Right lobe of liver (tissue), 6 donors: ENCODE results near the gene ZNF473. TPM values are rescaled to one million over a fixed set of nuclear protein-coding genes. Genes with fewer than 3 reads are reported as not detected.
"Not testable (repeated sequence)": the region's sequence is repeated elsewhere in the genome, so short reads cannot be mapped to it uniquely, and the experiment has no call there.

Source experiments
- ATAC-seq, 4 donors: fragments of 200-7000 bp; cut with Tn5 transposase; one replicate each; pipeline ENCODE4 v1.9.1; 2020; ENCODE audit warnings: mild to moderate bottlenecking in 4 of 4, moderate library complexity in 4 of 4
- DNase-seq, 3 donors: peaks; one replicate each; pipeline ENCODE4 v3.0.0-alpha.2; 2020
- H3K27ac ChIP-seq, 3 donors: fragments of 200-600 bp; one replicate each; pipeline ENCODE4 v1.8.0; 2022
- H3K27me3 ChIP-seq, 2 donors: fragments of 200-600 bp; one replicate each; pipeline ENCODE4 v1.8.0; 2022
- H3K36me3 ChIP-seq, 4 donors: fragments of 200-600 bp; sonication (generic) in 1 of 4; one replicate each; pipeline versions ENCODE4 v1.5.1 to v1.8.0; 2017 to 2022; ENCODE audit warnings: control low read depth in 1 of 4
- H3K4me1 ChIP-seq, 4 donors: fragments of 200-600 bp; sonication (generic) in 1 of 4; one replicate each; pipeline versions ENCODE4 v1.5.1 to v1.8.0; 2017 to 2022; ENCODE audit warnings: control low read depth in 1 of 4
- H3K4me3 ChIP-seq, 3 donors: fragments of 200-600 bp; one replicate each; pipeline ENCODE4 v1.8.0; 2022
- H3K9me3 ChIP-seq, 4 donors: fragments of 200-600 bp; sonication (generic) in 1 of 4; one replicate each; pipeline versions ENCODE4 v1.5.1 to v1.8.0; 2017 to 2022; ENCODE audit warnings: control low read depth in 1 of 4
- CTCF ChIP-seq, 4 donors: fragments of 200-600 bp in 3 of 4; fragments of 450-650 bp in 1 of 4; IDR thresholded peaks; one replicate each; pipeline versions ENCODE4 v1.5.1 to v1.8.0; 2016 to 2022; ENCODE audit warnings: antibody characterized with exemption in 4 of 4, mild to moderate bottlenecking in 2 of 4
- POLR2A ChIP-seq: fragments of 450-650 bp; IDR thresholded peaks from one replicate; pipeline ENCODE4 v1.6.1; 2017; ENCODE audit warnings: antibody characterized with exemption, mild to moderate bottlenecking
- WGBS: methylation state at CpG from one replicate; pipeline ENCODE4 v1.1.6; 2018; ENCODE audit warnings: low coverage, low lambda C conversion rate; ENCODE audit not compliant: insufficient coverage; ENCODE audit errors: missing lambda C conversion rate; 5-methylcytosine and 5-hydroxymethylcytosine counted together
- intact Hi-C, 2 donors: fragments of 100-400 bp; cut with DNase I; formaldehyde crosslinking; loops; one replicate each; pipeline versions ENCODE4 v1.11.2 to v1.14.1; 2022
- total RNA-seq, 6 experiments: library from RNA; depleted of rRNA in 2 of 6; stranded (reverse); fragments of >200 nt in 2 of 6; fragmentation: NEBNext Ultra II Directional in 3 of 6; extraction: Animal tissue kit (Norgen Biotek cat#: 25700) in 3 of 6; gene quantifications; one replicate each; pipeline versions ENCODE4 v1.1.0 to v1.2.4, GENCODE V29; 2016 to 2023
- donor health status: DM: no; HTN: yes; CAD: no.
- donor health status: DM: no; HTN: no; CAD: no.
- donor health status: DM: no; HTN: no; CAD: no.
- donor health status: DM: no; HTN: yes; CAD: no.
- donor health status: DM: no; HTN: yes; CAD: no.

Gene ZNF473
- total RNA-seq, 6 experiments from 2014 or later = 3.1 to 6.0 (median 3.6) TPM

- TF ChIP-seq CTCF (IDR thresholded peaks at IDR 0.05) (no peak), POLR2A (no peak)
- DNase-seq = no peak
- intact Hi-C loops = no loop called here
- WGBS = 76% methylated on average over 4 of the region's 6 CpGs
- H3K4me1 ChIP-seq = no peaks in the 10 kb centered on the region
- no peaks in the 10 kb centered on the region for H3K36me3 ChIP-seq
- H3K27ac ChIP-seq = no peak overlapping the region
- no peaks in the 10 kb centered on the region for H3K27me3 ChIP-seq
- no peak overlapping the region for H3K4me3 ChIP-seq
- H3K9me3 ChIP-seq = peaks cover 0 to 21% (median 3%) of the 10 kb centered on the region in 4 donors
- ATAC-seq = no peak
Measured at GRCh38 chr19:50059045-50059444, 33.2 kb downstream of the ZNF473 start.

DNA sequence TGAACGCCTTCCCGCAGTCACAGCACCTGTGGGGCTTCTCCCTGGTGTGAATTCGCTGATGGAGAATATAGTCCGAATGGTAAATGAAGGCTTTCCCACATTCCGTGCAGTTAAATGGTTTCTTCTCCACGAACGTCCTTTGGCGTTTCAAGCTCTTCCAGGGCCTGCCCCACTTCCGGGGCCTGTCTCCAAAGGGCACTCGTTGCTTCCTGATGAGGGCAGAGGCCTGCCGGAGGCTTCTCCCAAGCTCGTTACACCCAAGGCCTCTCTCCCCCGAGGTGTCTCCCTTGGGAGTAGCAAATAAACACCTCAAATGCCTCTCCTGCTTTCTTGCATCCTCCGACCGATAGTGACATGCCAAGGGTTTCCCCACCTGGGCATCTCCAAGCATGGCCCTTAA is 34.3 kb downstream of the ZNF473 start:
- Histone ChIP-seq H3K4me3 (no peak overlapping the region), H3K36me3 (no peaks in the 10 kb centered on the region), H3K27ac (no peak overlapping the region), H3K27me3 (no peaks in the 10 kb centered on the region), H3K9me3 (peaks cover 0 to 21% (median 3%) of the 10 kb centered on the region in 4 donors), H3K4me1 (no peaks in the 10 kb centered on the region)
- WGBS = 64% methylated on average over 7 of the region's 15 CpGs
- no peak for TF ChIP-seq CTCF (IDR thresholded peaks at IDR 0.05)
- TF ChIP-seq POLR2A = no peak
- DNase-seq (no peak), ATAC-seq (no peak)
- intact Hi-C loops = no loop called here

DNA sequence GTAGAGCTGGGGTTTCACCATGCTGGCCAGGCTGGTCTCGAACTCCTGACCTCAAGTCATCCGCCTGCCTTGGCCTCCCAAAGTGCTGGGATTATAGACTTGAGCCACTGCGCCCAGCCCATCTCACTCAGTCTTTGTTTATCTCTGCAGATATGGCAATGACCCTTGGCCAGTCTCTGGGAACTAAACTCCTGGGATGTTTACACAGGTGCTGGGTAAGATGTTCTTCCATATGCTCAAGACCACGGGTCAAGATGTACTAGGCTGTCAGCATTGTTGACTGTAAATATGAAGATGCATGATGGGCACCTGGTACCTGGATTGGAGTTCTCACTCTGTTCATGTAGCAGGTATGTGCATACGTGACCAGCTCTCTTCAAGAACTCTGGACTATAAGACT is 35.8 kb downstream of the ZNF473 start:
- TF ChIP-seq POLR2A (no peak), CTCF (IDR thresholded peaks at IDR 0.05) (no peak)
- Histone ChIP-seq H3K27ac (no peak overlapping the region), H3K36me3 (no peaks in the 10 kb centered on the region), H3K9me3 (peaks cover 0 to 21% (median 3%) of the 10 kb centered on the region in 4 donors), H3K4me3 (no peak overlapping the region), H3K27me3 (no peaks in the 10 kb centered on the region), H3K4me1 (no peaks in the 10 kb centered on the region)
- intact Hi-C loops = no loop called here
- DNase-seq (no peak), ATAC-seq (no peak)
- 62% methylated on average over 4 of the region's 5 CpGs for WGBS

GRCh38 chr19:50065938-50066337 is 40.1 kb downstream of the ZNF473 start:
- DNase-seq (no peak), ATAC-seq (no peak)
- 84% methylated on average over 4 of the region's 10 CpGs for WGBS
- intact Hi-C loops = no loop called here
- no peaks in the 10 kb centered on the region for H3K36me3 ChIP-seq
- H3K4me3 ChIP-seq = no peak overlapping the region
- no peak overlapping the region for H3K27ac ChIP-seq
- H3K27me3 ChIP-seq = no peaks in the 10 kb centered on the region
- TF ChIP-seq CTCF (IDR thresholded peaks at IDR 0.05) (no peak), POLR2A (no peak)
- H3K4me1 ChIP-seq = no peaks in the 10 kb centered on the region
- no peaks in the 10 kb centered on the region for H3K9me3 ChIP-seq

DNA sequence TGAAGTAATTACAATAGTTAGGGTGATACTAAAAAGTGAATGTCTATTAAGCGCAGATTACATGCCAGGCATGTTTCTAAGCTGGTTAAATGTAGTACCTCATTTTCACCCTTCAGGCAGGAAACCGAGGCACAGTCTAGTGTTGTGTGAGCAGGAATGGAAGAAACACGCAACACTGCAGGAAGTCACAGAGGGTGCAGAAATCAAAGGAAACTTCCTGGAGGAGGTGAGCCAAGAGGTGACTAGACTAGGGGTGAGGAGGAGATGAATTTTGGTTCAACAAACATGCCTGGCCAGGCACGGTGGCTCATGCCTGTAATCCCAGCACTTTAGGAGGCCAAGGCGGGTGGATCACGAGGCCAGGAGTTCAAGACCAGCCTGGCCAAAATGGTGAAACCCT is 41.8 kb downstream of the ZNF473 start:
- no peaks in the 10 kb centered on the region for H3K9me3 ChIP-seq
- no peak for DNase-seq
- H3K4me3 ChIP-seq = no peak overlapping the region
- no peak overlapping the region for H3K27ac ChIP-seq
- TF ChIP-seq POLR2A (no peak), CTCF (IDR thresholded peaks at IDR 0.05) (no peak)
- no peak for ATAC-seq
- WGBS = 44% methylated on average over 2 of the region's 6 CpGs
- H3K4me1 ChIP-seq = no peaks in the 10 kb centered on the region
- no peaks in the 10 kb centered on the region for H3K27me3 ChIP-seq
- intact Hi-C loops = no loop called here
- no peaks in the 10 kb centered on the region for H3K36me3 ChIP-seq

- ATAC-seq, H3K9me3 ChIP-seq, H3K27ac ChIP-seq, H3K4me1 ChIP-seq, intact Hi-C loops, H3K36me3 ChIP-seq, H3K4me3 ChIP-seq, H3K27me3 ChIP-seq, DNase-seq: not testable (repeated sequence)
- 66% methylated on average over 5 of the region's 5 CpGs for WGBS
Measured at GRCh38 chr19:50068382-50068781, 42.6 kb downstream of the ZNF473 start.

DNA sequence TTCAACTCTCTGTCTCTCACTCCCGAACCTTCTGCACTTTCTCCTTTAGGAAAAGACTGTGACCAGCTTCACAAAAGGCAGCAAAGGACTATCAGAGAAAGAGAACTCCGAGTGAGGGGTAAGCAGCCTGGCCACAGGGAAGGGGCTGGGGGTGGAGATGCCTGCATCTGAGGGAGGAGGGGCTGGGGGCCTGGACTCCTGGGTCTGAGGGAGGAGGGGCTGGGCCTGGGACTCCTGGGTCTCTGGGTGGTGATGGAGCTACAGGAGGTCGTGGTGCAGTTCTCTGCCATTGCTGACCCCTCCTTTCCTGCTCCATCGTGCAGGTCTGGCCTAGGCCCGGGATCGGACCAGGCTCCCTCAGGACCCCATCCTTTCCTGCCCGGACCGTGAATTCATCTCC is 49.3 kb downstream of the ZNF473 start:
- intact Hi-C loops, H3K27ac ChIP-seq, H3K4me3 ChIP-seq, H3K9me3 ChIP-seq, H3K4me1 ChIP-seq, H3K27me3 ChIP-seq, ATAC-seq, H3K36me3 ChIP-seq, DNase-seq: not testable (repeated sequence)
- WGBS = no CpG with 5 or more reads among the region's 8 CpGs
